ENCODE measurements around the gene BRD3OS. TPM values are rescaled to one million over a fixed set of nuclear protein-coding genes. Genes with fewer than 3 reads are reported as not detected.

The BRD3OS gene
- total RNA-seq, 2 experiments from 2014 or later = 6.3 to 6.7 TPM

- no peak overlapping the region for H3K4me3 Mint-ChIP-seq
- H3K9me3 Mint-ChIP-seq = no peaks in the 10 kb centered on the region
- H3K36me3 Mint-ChIP-seq (ENCODE audit: low read depth) = peaks cover 2% of the 10 kb centered on the region
- CTCF ChIA-PET = no interaction called here
- intact Hi-C loops (cut with micrococcal nuclease) = loop anchor here (10.0 kb wide), 1 partner anchor 916 kb away; no protein-coding TSS in a partner anchor
- DNase-seq = peak; percentile 7
- no peak overlapping the region for H3K27ac Mint-ChIP-seq
- H3K27me3 Mint-ChIP-seq (ENCODE audit: low read depth) = no peaks in the 10 kb centered on the region
- H3K4me1 Mint-ChIP-seq (ENCODE audit: low read depth) = peaks cover 57% of the 10 kb centered on the region
These were observed 35.9 kb downstream of the BRD3OS start for GRCh38 chr9:134061019-134061687.

GRCh38 chr9:134061688-134062371, 36.5 kb downstream of the BRD3OS start:
- CTCF ChIA-PET = no interaction called here
- Mint-ChIP-seq H3K4me1 (ENCODE audit: low read depth) (peaks cover 55% of the 10 kb centered on the region), H3K9me3 (no peaks in the 10 kb centered on the region), H3K27me3 (ENCODE audit: low read depth) (no peaks in the 10 kb centered on the region), H3K27ac (no peak overlapping the region), H3K4me3 (no peak overlapping the region), H3K36me3 (ENCODE audit: low read depth) (peaks cover 2% of the 10 kb centered on the region)
- DNase-seq = peak; percentile 4
- intact Hi-C loops (cut with micrococcal nuclease) = loop anchor here (10.0 kb wide), 1 partner anchor 917 kb away; no protein-coding TSS in a partner anchor

GRCh38 chr9:134062461-134063087, 37.3 kb downstream of the BRD3OS start:
- intact Hi-C loops (cut with micrococcal nuclease) = loop anchor here (10.0 kb wide), 1 partner anchor 918 kb away; no protein-coding TSS in a partner anchor

GRCh38 chr9:134063088-134063570, 37.8 kb downstream of the BRD3OS start:
- CTCF ChIA-PET = interaction anchor here (1.0 kb wide), 1 partner anchor 68 kb away, joined by 4 read pairs; no protein-coding TSS in a partner anchor
- peaks cover 50% of the 10 kb centered on the region for H3K4me1 Mint-ChIP-seq (ENCODE audit: low read depth)
- H3K36me3 Mint-ChIP-seq (ENCODE audit: low read depth) = peaks cover 2% of the 10 kb centered on the region
- H3K4me3 Mint-ChIP-seq = no peak overlapping the region
- H3K27ac Mint-ChIP-seq = no peak overlapping the region
- H3K9me3 Mint-ChIP-seq = no peaks in the 10 kb centered on the region
- no peaks in the 10 kb centered on the region for H3K27me3 Mint-ChIP-seq (ENCODE audit: low read depth)
- intact Hi-C loops (cut with micrococcal nuclease) = loop anchor here (10.0 kb wide), 1 partner anchor 918 kb away; no protein-coding TSS in a partner anchor
- no peak for DNase-seq

More at GRCh38 chr9:134062461-134063087, 37.3 kb downstream of the BRD3OS start:
- Mint-ChIP-seq H3K9me3 (no peaks in the 10 kb centered on the region), H3K4me3 (no peak overlapping the region), H3K36me3 (ENCODE audit: low read depth) (peaks cover 2% of the 10 kb centered on the region), H3K27me3 (ENCODE audit: low read depth) (no peaks in the 10 kb centered on the region), H3K27ac (no peak overlapping the region), H3K4me1 (ENCODE audit: low read depth) (peaks cover 50% of the 10 kb centered on the region)
- DNase-seq = peak; percentile 3
- CTCF ChIA-PET = no interaction called here

GRCh38 chr9:134063571-134064450, 38.5 kb downstream of the BRD3OS start:
- no peaks in the 10 kb centered on the region for H3K9me3 Mint-ChIP-seq
- intact Hi-C loops (cut with micrococcal nuclease) = loop anchor here (10.0 kb wide), 1 partner anchor 919 kb away; no protein-coding TSS in a partner anchor
- peaks cover 47% of the 10 kb centered on the region for H3K4me1 Mint-ChIP-seq (ENCODE audit: low read depth)
- no peaks in the 10 kb centered on the region for H3K27me3 Mint-ChIP-seq (ENCODE audit: low read depth)
- no peak overlapping the region for H3K27ac Mint-ChIP-seq
- CTCF ChIA-PET = interaction anchor here (1.0 kb wide), 1 partner anchor 69 kb away, joined by 4 read pairs; no protein-coding TSS in a partner anchor
- H3K4me3 Mint-ChIP-seq = no peak overlapping the region
- DNase-seq = peak; percentile 3
- peaks cover 2% of the 10 kb centered on the region for H3K36me3 Mint-ChIP-seq (ENCODE audit: low read depth)

- Mint-ChIP-seq H3K27me3 (ENCODE audit: low read depth) (no peaks in the 10 kb centered on the region), H3K4me3 (peak overlapping the region; percentile 87), H3K4me1 (ENCODE audit: low read depth) (peaks cover 47% of the 10 kb centered on the region), H3K36me3 (ENCODE audit: low read depth) (peaks cover 2% of the 10 kb centered on the region), H3K27ac (no peak overlapping the region), H3K9me3 (no peaks in the 10 kb centered on the region)
- intact Hi-C loops (cut with micrococcal nuclease) = loop anchor here (5.0 to 10.0 kb wide), 2 partner anchors 692 to 920 kb away; no protein-coding TSS in a partner anchor
- CTCF ChIA-PET = interaction anchor here (0.7 to 1.2 kb wide), 2 partner anchors 99 to 106 kb away, joined by 4 read pairs; no protein-coding TSS in a partner anchor
- DNase-seq = no peak
These were observed 39.4 kb downstream of the BRD3OS start for GRCh38 chr9:134064711-134065110.

GRCh38 chr9:134065612-134066419, 40.5 kb downstream of the BRD3OS start:
- CTCF ChIA-PET = interaction anchor here (0.8 to 1.2 kb wide), 3 partner anchors 65 to 97 kb away, joined by 3 to 4 read pairs (median 3); no protein-coding TSS in a partner anchor
- peak overlapping the region; percentile 92 for H3K27ac Mint-ChIP-seq
- H3K9me3 Mint-ChIP-seq = no peaks in the 10 kb centered on the region
- peaks cover 2% of the 10 kb centered on the region for H3K36me3 Mint-ChIP-seq (ENCODE audit: low read depth)
- H3K27me3 Mint-ChIP-seq (ENCODE audit: low read depth) = peaks cover 9% of the 10 kb centered on the region
- peak overlapping the region; percentile 87 for H3K4me3 Mint-ChIP-seq
- DNase-seq = peak; percentile 87
- intact Hi-C loops (cut with micrococcal nuclease) = loop anchor here (2.0 to 10.0 kb wide), 3 partner anchors 331 to 921 kb away; no protein-coding TSS in a partner anchor
- H3K4me1 Mint-ChIP-seq (ENCODE audit: low read depth) = peaks cover 37% of the 10 kb centered on the region

- intact Hi-C loops (cut with micrococcal nuclease) = loop anchor here (2.0 to 10.0 kb wide), 3 partner anchors 330 to 922 kb away; no protein-coding TSS in a partner anchor
- no peaks in the 10 kb centered on the region for H3K9me3 Mint-ChIP-seq
- H3K36me3 Mint-ChIP-seq (ENCODE audit: low read depth) = peaks cover 2% of the 10 kb centered on the region
- peak overlapping the region; percentile 87 for H3K4me3 Mint-ChIP-seq
- H3K4me1 Mint-ChIP-seq (ENCODE audit: low read depth) = peaks cover 32% of the 10 kb centered on the region
- H3K27me3 Mint-ChIP-seq (ENCODE audit: low read depth) = peaks cover 11% of the 10 kb centered on the region
- peak overlapping the region; percentile 92 for H3K27ac Mint-ChIP-seq
- peak; percentile 22 for DNase-seq
- CTCF ChIA-PET = no interaction called here
These were observed 41.2 kb downstream of the BRD3OS start for GRCh38 chr9:134066526-134066912.

- Mint-ChIP-seq H3K4me3 (peak overlapping the region; percentile 87), H3K27ac (peak overlapping the region; percentile 80)
- peak; percentile 41 for DNase-seq
These were observed 41.9 kb downstream of the BRD3OS start for GRCh38 chr9:134066913-134067851.

More at GRCh38 chr9:134066913-134067851, 41.9 kb downstream of the BRD3OS start:
- Mint-ChIP-seq H3K9me3 (no peaks in the 10 kb centered on the region), H3K36me3 (ENCODE audit: low read depth) (peaks cover 2% of the 10 kb centered on the region), H3K27me3 (ENCODE audit: low read depth) (peaks cover 12% of the 10 kb centered on the region), H3K4me1 (ENCODE audit: low read depth) (peaks cover 31% of the 10 kb centered on the region)
- CTCF ChIA-PET = no interaction called here
- intact Hi-C loops (cut with micrococcal nuclease) = loop anchor here (2.0 to 10.0 kb wide), 3 partner anchors 330 to 922 kb away; no protein-coding TSS in a partner anchor
